ENCODE results near the gene SVIL.
"Not testable (repeated sequence)": the region's sequence is repeated elsewhere in the genome, so short reads cannot be mapped to it uniquely, and the experiment has no call there.

Gene SVIL

GRCh38 chr10:29611781-29612381, 22.9 kb downstream of the SVIL start:
- Histone ChIP-seq H3K4me2 (no peak overlapping the region), H3K79me2 (ENCODE audit: insufficient read depth, low read depth) (no peaks in the 10 kb centered on the region), H3K4me3 (IDR thresholded peaks at IDR 0.05; ENCODE audit: insufficient read depth, low read depth, low read length) (no peak overlapping the region), H4K20me1 (ENCODE audit: insufficient read depth) (no peaks in the 10 kb centered on the region), H3K9ac (no peak overlapping the region), H3K36me3 (ENCODE audit: insufficient read depth) (no peaks in the 10 kb centered on the region), H3K4me1 (ENCODE audit: low read depth, poor library complexity, severe bottlenecking) (no peaks in the 10 kb centered on the region), H3K27me3 (ENCODE audit: insufficient read depth, low read depth) (no peaks in the 10 kb centered on the region), H3K27ac (no peak overlapping the region), H2AFZ (ENCODE audit: low read depth) (no peak overlapping the region)
- TF ChIP-seq CTCF (conservative IDR thresholded peaks at IDR 0.05; ENCODE audit: low read depth, low read length) = no peak

GRCh38 chr10:29610876-29611647, 23.7 kb downstream of the SVIL start:
- no peak for TF ChIP-seq CTCF (conservative IDR thresholded peaks at IDR 0.05; ENCODE audit: low read depth, low read length)
- Histone ChIP-seq H3K36me3 (ENCODE audit: insufficient read depth) (no peaks in the 10 kb centered on the region), H3K27me3 (ENCODE audit: insufficient read depth, low read depth) (no peaks in the 10 kb centered on the region), H3K4me1 (ENCODE audit: low read depth, poor library complexity, severe bottlenecking) (no peaks in the 10 kb centered on the region), H4K20me1 (ENCODE audit: insufficient read depth) (no peaks in the 10 kb centered on the region), H3K27ac (no peak overlapping the region), H2AFZ (ENCODE audit: low read depth) (no peak overlapping the region), H3K9ac (no peak overlapping the region), H3K4me2 (no peak overlapping the region), H3K79me2 (ENCODE audit: insufficient read depth, low read depth) (no peaks in the 10 kb centered on the region), H3K4me3 (IDR thresholded peaks at IDR 0.05; ENCODE audit: insufficient read depth, low read depth, low read length) (no peak overlapping the region)

- H4K20me1 ChIP-seq (ENCODE audit: insufficient read depth); H3K9ac ChIP-seq; H3K27me3 ChIP-seq (ENCODE audit: insufficient read depth, low read depth); H3K4me2 ChIP-seq; H2AFZ ChIP-seq (ENCODE audit: low read depth); H3K4me3 ChIP-seq (IDR thresholded peaks at IDR 0.05; ENCODE audit: insufficient read depth, low read depth, low read length); H3K27ac ChIP-seq; H3K4me1 ChIP-seq (ENCODE audit: low read depth, poor library complexity, severe bottlenecking); H3K36me3 ChIP-seq (ENCODE audit: insufficient read depth); H3K79me2 ChIP-seq (ENCODE audit: insufficient read depth, low read depth): not testable (repeated sequence)
These were observed 24.4 kb downstream of the SVIL start for GRCh38 chr10:29610331-29610730.

GRCh38 chr10:29609696-29610095, 25.1 kb downstream of the SVIL start:
- no peaks in the 10 kb centered on the region for H3K36me3 ChIP-seq (ENCODE audit: insufficient read depth)
- no peaks in the 10 kb centered on the region for H4K20me1 ChIP-seq (ENCODE audit: insufficient read depth)
- TF ChIP-seq CTCF (conservative IDR thresholded peaks at IDR 0.05; ENCODE audit: low read depth, low read length) = no peak

More at GRCh38 chr10:29609696-29610095, 25.1 kb downstream of the SVIL start:
- Histone ChIP-seq H3K4me1 (ENCODE audit: low read depth, poor library complexity, severe bottlenecking) (no peaks in the 10 kb centered on the region), H2AFZ (ENCODE audit: low read depth) (no peak overlapping the region), H3K27ac (no peak overlapping the region), H3K79me2 (ENCODE audit: insufficient read depth, low read depth) (no peaks in the 10 kb centered on the region), H3K4me3 (IDR thresholded peaks at IDR 0.05; ENCODE audit: insufficient read depth, low read depth, low read length) (no peak overlapping the region), H3K9ac (no peak overlapping the region), H3K4me2 (no peak overlapping the region), H3K27me3 (ENCODE audit: insufficient read depth, low read depth) (no peaks in the 10 kb centered on the region)
